Hematopoietic multipotent progenitor cell treated with erythropoietin and hydrocortisone succinate and interleukin-3 and kit ligand, for 8 days (in vitro differentiated cells): ENCODE data around the gene NR2C2.
A peak's percentile ranks its signal among the peaks of the same experiment; 100 is the strongest.

Experiments used
- DNase-seq: peaks from one replicate; pipeline ENCODE4 v3.0.0-alpha.2; 2015

Gene NR2C2

DNA sequence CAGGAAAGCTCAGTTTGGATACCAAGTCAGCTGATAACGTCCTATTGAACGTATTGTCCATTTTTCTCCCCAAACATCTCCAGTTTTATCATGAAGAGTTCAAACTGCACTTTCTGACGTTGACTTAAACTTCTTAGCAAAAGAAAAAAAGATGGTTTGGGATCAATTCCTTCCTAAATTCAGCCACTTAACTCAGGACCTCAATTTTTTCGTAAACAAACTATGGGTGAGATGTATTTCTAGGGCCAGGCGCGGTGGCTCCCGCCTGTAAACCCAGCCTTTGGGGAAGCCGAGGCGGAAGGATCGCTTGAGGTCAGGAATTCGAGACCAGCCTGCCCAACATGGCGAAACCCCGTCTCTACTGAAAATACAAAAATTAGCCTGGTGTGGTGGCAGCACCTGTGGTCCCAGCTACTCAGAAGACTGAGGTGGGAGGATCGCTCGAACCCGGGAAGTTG is 118.2 kb downstream of the NR2C2 start:
- no peak for DNase-seq

- DNase-seq, result no peak
These were observed 119.1 kb downstream of the NR2C2 start for GRCh38 chr3:15066467-15066866.

- DNase-seq, result no peak
These were observed 122.1 kb downstream of the NR2C2 start for GRCh38 chr3:15069441-15069840.

DNA sequence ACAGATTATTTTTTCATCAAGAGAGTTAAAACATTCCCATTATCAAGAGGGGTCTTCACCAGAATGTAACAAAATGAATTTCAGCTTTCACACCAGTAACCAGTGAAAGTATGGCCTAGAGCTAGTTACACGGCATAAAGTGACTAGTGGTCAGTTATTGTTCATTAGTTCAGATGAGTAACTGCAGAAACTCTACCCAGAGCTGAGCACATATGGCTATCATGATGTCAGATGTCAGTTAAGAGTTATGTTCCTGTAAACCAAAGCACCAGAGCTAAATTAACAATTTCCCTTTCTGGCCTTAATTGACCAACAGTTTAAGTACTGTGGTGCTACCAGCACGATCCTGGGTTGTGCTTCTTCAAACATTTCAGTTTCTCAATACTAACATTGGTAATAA is 124.3 kb downstream of the NR2C2 start:
- no peak for DNase-seq

GRCh38 chr3:15074500-15074899 is 127.1 kb downstream of the NR2C2 start:
- DNase-seq, result no peak

DNA sequence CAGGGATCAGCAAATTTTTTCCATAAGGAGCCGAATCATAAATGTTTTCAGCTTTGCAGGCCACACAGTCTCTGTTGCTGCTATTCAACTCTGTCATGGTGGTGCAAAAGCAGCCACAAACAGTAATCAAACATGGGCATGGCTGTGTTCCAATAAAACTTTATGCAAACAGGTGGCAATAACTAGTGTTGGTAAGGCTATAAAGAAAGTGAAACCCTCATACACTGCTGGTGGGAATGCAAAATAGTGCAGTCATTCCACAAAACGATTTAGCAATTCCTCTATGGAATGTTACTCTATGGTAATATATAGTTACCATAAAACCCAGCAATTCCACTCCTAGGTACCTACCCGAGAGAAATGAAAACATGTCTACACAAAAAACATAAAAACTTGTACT is 131.7 kb downstream of the NR2C2 start:
- no peak for DNase-seq

GRCh38 chr3:15081960-15082664 is 134.7 kb downstream of the NR2C2 start:
- DNase-seq, result no peak

DNA sequence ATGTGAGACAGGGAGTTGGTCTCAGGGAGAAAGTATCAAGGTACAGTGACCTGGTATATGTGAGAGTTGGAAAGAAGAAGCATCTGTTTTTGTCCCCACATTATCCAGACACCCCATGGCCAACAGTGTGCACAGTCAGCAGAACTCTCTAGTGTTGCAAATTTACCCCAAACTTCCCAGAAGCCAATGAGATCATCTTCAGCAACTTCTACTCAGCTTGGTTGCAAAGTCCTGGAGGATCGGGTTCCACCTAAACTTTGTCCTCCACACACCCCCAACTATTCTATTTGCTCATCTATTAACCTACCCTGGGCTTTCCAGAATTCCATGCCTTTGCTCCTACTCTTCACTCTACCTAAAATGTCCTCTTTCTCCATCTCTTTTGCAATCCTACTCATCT is 135.9 kb downstream of the NR2C2 start:
- no peak for DNase-seq

GRCh38 chr3:15086263-15086662 is 138.9 kb downstream of the NR2C2 start:
- no peak for DNase-seq

GRCh38 chr3:15086699-15087098 is 139.3 kb downstream of the NR2C2 start:
- DNase-seq, result no peak

- no peak for DNase-seq
These were observed 141.8 kb downstream of the NR2C2 start for GRCh38 chr3:15089201-15089600.

DNA sequence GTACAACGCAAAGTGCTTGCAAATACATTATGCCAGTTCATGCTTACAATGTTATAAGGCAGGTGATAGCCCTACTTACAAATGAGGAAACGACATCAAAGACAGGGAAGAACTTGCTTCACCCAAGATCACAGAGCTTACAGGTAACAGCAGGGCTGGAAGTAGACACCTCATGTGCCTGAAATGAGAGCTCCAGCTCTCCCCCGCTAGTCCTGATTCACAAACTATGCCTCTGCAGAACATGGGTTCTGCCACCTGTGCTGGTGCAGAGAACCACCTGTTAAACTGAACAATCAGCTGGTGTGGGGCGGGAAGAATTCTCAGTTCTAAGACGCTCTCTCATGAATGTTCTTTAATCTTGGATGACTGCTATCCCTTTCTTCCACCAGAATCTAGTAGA is 144.2 kb downstream of the NR2C2 start:
- DNase-seq, result no peak

DNA sequence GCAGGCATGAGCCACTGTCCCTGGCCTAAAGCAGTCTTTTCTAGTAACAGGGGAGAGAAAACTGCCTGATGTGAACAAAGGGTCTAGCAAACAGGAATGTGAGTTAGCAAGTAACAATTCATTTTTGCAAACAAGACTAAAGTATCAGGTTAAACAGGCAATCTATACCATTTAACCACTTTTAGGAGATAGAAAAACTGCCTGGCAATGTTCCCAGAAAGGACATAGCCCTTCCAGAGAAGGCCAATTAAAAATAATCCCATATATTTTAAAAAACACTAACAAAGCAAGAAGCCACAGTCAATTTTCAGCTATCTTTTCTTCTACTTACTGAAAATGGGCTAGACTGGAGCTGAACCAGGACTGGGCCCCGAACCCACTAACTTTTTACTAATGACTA is 145.3 kb downstream of the NR2C2 start:
- DNase-seq, result peak; percentile 59

DNA sequence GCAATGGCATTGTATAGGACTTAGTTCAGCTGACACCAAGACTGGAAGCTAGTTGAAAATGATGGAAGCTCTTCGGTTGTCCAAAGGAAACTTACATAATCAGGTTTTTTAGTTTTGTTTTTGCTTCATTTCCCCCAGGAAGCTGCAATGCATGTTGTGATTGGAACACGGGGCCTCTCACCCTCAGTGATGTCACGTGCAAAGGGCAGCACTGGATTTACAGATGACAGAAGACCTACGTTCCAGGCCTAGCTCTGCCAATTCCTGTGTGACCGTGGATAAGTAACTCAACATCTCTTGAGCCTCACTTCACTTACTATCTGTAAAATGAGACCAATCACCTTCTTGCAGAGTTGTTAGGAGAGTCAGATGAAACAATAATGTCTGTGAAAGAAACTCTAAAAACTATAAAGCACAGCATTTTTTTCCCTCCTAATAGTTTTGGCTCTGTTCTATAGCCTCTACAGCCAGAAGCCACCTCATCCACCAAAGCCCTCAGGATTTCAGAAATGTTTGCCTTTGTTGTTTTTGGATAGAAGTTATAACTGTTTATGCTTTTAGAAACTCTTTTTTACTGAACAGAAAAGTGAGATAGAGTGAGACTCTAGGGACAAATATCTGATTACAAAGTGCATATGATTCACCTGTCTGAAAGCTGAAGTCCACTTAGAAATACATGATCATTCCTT is 146.9 kb downstream of the NR2C2 start:
- DNase-seq, result no peak

DNA sequence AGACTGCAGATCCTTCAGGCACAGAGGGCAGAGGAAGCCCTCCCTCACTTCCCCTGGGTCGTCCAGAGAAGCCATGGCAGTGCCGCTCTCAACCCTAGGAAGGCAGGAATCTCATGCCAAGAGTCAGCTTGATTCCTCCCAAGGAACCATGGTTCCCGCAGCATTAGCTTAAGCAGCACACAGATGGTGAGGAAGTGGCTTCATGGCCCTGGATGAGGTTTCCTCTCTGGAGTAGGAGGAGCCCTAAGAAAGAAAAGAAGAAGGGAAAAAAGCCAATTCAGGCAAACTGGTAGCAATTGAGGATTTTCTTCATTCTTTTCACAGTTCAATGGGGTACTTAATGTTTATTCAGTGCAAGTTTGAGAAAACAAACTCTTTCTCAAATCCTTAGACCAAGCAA is 148.7 kb downstream of the NR2C2 start:
- DNase-seq, result no peak

- peak; percentile 35 for DNase-seq
These were observed 150.5 kb downstream of the NR2C2 start for GRCh38 chr3:15097891-15098290.
